Measurements from ENCODE around the gene USP25. TPM values are rescaled to one million over a fixed set of nuclear protein-coding genes. Genes with fewer than 3 reads are reported as not detected.

The USP25 gene
- total RNA-seq, 3 donors from 2014 or later (not counting 1 experiment from before 2014, with no cell fraction given), result 67.0 to 95.4 (median 76.4) TPM

DNA sequence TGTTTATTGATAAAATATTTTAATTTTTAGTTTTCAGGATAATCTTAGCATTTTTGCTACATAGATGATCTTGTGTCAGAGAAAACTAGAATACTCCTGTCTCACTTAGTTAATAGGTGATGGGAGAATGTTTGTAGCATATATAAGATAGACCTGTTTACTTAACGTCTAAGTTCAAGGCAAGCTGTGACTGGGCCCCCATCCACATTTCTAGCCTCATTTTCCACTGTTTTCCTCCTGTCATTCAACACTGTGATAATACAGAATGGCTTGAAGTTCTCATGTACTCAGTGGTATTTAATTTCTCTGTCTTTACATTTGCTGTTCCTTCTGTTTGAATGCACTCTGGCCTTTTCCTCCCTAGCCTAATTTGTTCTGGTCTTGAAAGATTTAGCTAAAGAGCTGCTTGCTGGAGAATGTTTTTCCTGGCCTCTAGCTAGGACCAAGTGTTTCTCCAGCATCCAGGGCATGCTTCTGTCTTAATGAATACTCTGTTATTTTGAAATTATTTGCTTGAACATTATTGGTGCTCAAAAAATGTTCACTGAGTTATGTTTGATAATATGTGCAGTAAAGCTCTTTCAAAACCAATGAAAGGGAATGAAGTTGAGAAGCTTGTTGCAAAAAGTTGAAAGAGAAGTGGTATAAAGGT is 37.3 kb downstream of the USP25 start:
- Mint-ChIP-seq H3K36me3 (peaks cover 12% of the 10 kb centered on the region), H3K9me3 (no peaks in the 10 kb centered on the region), H3K27me3 (ENCODE audit: low read depth in 2 of 2) (no peaks in the 10 kb centered on the region), H3K27ac (peak overlapping the region; percentile 37 to 57), H3K4me3 (no peak overlapping the region), H3K4me1 (peaks cover 60 to 62% of the 10 kb centered on the region in 2 donors)
- Histone ChIP-seq H3K27me3 (ENCODE audit: control insufficient read depth, insufficient read depth, low read length) (no peaks in the 10 kb centered on the region), H3K4me3 (ENCODE audit: low read length) (no peak overlapping the region), H3K27ac (ENCODE audit: low read length) (no peak overlapping the region), H3K36me3 (ENCODE audit: control insufficient read depth, insufficient read depth, low read length) (peaks cover 4% of the 10 kb centered on the region), H3K9me3 (ENCODE audit: control insufficient read depth, insufficient read depth, low read length) (no peaks in the 10 kb centered on the region), H3K4me1 (ENCODE audit: control insufficient read depth, insufficient read depth, low read length) (no peaks in the 10 kb centered on the region)
- intact Hi-C loops (cut with micrococcal nuclease), result loop anchor here (5.0 kb wide), 1 partner anchor 35 kb away; no protein-coding TSS in a partner anchor
- WGBS (ENCODE audit: insufficient coverage), result 100% methylated on average over 1 of the region's 1 CpG
- no peak for ATAC-seq
- no peak for DNase-seq
- TF ChIP-seq, protein P1, sequence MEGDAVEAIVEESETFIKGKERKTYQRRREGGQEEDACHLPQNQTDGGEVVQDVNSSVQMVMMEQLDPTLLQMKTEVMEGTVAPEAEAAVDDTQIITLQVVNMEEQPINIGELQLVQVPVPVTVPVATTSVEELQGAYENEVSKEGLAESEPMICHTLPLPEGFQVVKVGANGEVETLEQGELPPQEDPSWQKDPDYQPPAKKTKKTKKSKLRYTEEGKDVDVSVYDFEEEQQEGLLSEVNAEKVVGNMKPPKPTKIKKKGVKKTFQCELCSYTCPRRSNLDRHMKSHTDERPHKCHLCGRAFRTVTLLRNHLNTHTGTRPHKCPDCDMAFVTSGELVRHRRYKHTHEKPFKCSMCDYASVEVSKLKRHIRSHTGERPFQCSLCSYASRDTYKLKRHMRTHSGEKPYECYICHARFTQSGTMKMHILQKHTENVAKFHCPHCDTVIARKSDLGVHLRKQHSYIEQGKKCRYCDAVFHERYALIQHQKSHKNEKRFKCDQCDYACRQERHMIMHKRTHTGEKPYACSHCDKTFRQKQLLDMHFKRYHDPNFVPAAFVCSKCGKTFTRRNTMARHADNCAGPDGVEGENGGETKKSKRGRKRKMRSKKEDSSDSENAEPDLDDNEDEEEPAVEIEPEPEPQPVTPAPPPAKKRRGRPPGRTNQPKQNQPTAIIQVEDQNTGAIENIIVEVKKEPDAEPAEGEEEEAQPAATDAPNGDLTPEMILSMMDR (IDR thresholded peaks at IDR 0.05), result no peak

DNA sequence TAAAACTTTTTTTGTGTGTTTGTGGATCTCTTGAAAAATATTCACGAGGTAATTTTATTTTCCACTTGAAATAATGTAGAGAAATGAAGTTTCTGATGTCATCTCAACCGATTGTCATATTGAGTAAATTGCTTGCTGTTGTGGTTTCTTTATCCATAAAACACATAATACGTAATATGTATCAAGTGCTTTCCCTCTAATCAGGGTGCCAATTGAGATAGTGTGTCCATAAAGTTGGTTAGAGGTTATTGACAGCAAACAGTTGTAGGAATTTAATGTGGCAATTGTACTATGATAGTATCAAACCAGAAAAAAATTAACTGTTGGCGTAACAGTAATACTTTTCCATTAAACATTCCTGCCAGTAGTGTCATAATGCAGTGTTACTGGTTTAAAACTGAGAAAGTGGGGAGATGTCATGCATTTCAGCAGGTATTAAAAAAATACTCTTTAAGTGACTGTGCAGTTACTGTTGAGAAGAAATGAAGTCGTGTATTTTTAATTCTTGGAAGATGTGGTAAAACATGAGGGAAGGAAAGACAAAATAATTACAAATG is 38.3 kb downstream of the USP25 start:
- Mint-ChIP-seq H3K4me3 (no peak overlapping the region), H3K9me3 (no peaks in the 10 kb centered on the region), H3K27me3 (ENCODE audit: low read depth in 2 of 2) (no peaks in the 10 kb centered on the region), H3K27ac (peak overlapping the region in 1 of 2 donors; percentile 16), H3K36me3 (peaks cover 12% of the 10 kb centered on the region), H3K4me1 (peaks cover 61 to 62% of the 10 kb centered on the region in 2 donors)
- Histone ChIP-seq H3K9me3 (ENCODE audit: control insufficient read depth, insufficient read depth, low read length) (no peaks in the 10 kb centered on the region), H3K27ac (ENCODE audit: low read length) (no peak overlapping the region), H3K27me3 (ENCODE audit: control insufficient read depth, insufficient read depth, low read length) (no peaks in the 10 kb centered on the region), H3K36me3 (ENCODE audit: control insufficient read depth, insufficient read depth, low read length) (peaks cover 4% of the 10 kb centered on the region), H3K4me3 (ENCODE audit: low read length) (no peak overlapping the region), H3K4me1 (ENCODE audit: control insufficient read depth, insufficient read depth, low read length) (no peaks in the 10 kb centered on the region)
- DNase-seq (no peak), ATAC-seq (no peak)
- intact Hi-C loops (cut with micrococcal nuclease), result loop anchor here (5.0 kb wide), 1 partner anchor 36 kb away; no protein-coding TSS in a partner anchor
- no CpG with 5 or more reads among the region's 5 CpGs for WGBS (ENCODE audit: insufficient coverage)
- TF ChIP-seq, protein P1 (IDR thresholded peaks at IDR 0.05), result no peak

DNA sequence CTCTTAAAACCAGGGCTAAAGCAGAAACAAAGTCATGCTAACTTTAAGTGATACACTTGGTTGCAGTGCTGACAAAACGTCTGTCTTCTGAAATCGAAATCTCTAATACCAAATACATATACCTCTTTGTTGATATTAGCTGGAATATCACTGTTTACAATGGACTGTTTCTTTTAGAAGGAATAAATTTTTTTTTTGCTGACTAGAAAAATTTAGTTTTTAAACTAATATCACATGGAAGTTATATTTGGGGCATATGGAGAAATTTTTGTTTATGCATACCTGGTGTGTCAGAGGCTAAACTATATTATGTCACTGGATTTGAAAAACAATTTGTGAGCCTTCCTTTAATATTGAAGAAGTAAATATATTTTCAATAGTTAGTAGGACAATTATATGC is 39.1 kb downstream of the USP25 start:
- H3K36me3 Mint-ChIP-seq, result peaks cover 12% of the 10 kb centered on the region
- peaks cover 59 to 62% of the 10 kb centered on the region in 2 donors for H3K4me1 Mint-ChIP-seq
- H3K9me3 ChIP-seq (ENCODE audit: control insufficient read depth, insufficient read depth, low read length), result no peaks in the 10 kb centered on the region
- H3K27me3 Mint-ChIP-seq (ENCODE audit: low read depth in 2 of 2), result no peaks in the 10 kb centered on the region
- H3K36me3 ChIP-seq (ENCODE audit: control insufficient read depth, insufficient read depth, low read length), result peaks cover 6% of the 10 kb centered on the region
- H3K4me1 ChIP-seq (ENCODE audit: control insufficient read depth, insufficient read depth, low read length), result no peaks in the 10 kb centered on the region
- no peak for DNase-seq
- intact Hi-C loops (cut with micrococcal nuclease), result loop anchor here (5.0 kb wide), 1 partner anchor 37 kb away; no protein-coding TSS in a partner anchor
- no peak overlapping the region for H3K27ac Mint-ChIP-seq
- H3K4me3 ChIP-seq (ENCODE audit: low read length), result no peak overlapping the region
- H3K9me3 Mint-ChIP-seq, result no peaks in the 10 kb centered on the region
- no peak overlapping the region for H3K4me3 Mint-ChIP-seq
- no peak overlapping the region for H3K27ac ChIP-seq (ENCODE audit: low read length)
- H3K27me3 ChIP-seq (ENCODE audit: control insufficient read depth, insufficient read depth, low read length), result no peaks in the 10 kb centered on the region
- 100% methylated on average over 1 of the region's 2 CpGs for WGBS (ENCODE audit: insufficient coverage)
- TF ChIP-seq, protein P1 (IDR thresholded peaks at IDR 0.05), result no peak
- no peak for ATAC-seq
